Lower lobe of right lung (tissue), 2 donors: ENCODE measurements around the gene BCL7C. TPM values are rescaled to one million over a fixed set of nuclear protein-coding genes. Genes with fewer than 3 reads are reported as not detected.
A peak's percentile ranks its signal among the peaks of the same experiment; 100 is the strongest.

Experiments used
- ATAC-seq, 2 donors: fragments of 200-7000 bp; cut with Tn5 transposase; one replicate each; pipeline ENCODE4 v1.9.1; 2020 to 2022; ENCODE audit warnings: mild to moderate bottlenecking in 2 of 2, moderate library complexity in 2 of 2
- DNase-seq: peaks from one replicate; pipeline ENCODE4 v3.0.0-alpha.2; 2020
- H3K27ac ChIP-seq: fragments of 200-600 bp; one replicate; pipeline ENCODE4 v1.8.0; 2022
- H3K27me3 ChIP-seq: fragments of 200-600 bp; one replicate; pipeline ENCODE4 v1.8.0; 2022; ENCODE audit warnings: low read depth
- H3K36me3 ChIP-seq: fragments of 200-600 bp; one replicate; pipeline ENCODE4 v1.8.0; 2022; ENCODE audit warnings: mild to moderate bottlenecking
- H3K4me1 ChIP-seq: fragments of 200-600 bp; one replicate; pipeline ENCODE4 v1.8.0; 2022
- H3K4me3 ChIP-seq: fragments of 200-600 bp; one replicate; pipeline ENCODE4 v1.8.0; 2022; ENCODE audit warnings: mild to moderate bottlenecking
- H3K9me3 ChIP-seq: fragments of 200-600 bp; one replicate; pipeline ENCODE4 v1.8.0; 2022
- intact Hi-C: fragments of 100-400 bp; cut with DNase I; formaldehyde crosslinking; loops from one replicate; pipeline ENCODE4 v1.11.0; 2022
- total RNA-seq: library from RNA; stranded (reverse); fragmentation: NEBNext Ultra II Directional; extraction: Animal tissue kit (Norgen Biotek cat#: 25700); gene quantifications from one replicate; pipeline ENCODE4 v1.2.1, GENCODE V29; 2021
- TF ChIP-seq, protein P1 (sequence below): fragments of 200-600 bp; IDR thresholded peaks from one replicate; pipeline ENCODE4 v1.8.0; 2022; ENCODE audit warnings: antibody characterized with exemption, mild to moderate bottlenecking
- donor health status: DM: no; HTN: yes; CAD: no; lungs with severe emphysema.

BCL7C gene
- total RNA-seq, 1 donor from 2014 or later, result 23.3 TPM

DNA sequence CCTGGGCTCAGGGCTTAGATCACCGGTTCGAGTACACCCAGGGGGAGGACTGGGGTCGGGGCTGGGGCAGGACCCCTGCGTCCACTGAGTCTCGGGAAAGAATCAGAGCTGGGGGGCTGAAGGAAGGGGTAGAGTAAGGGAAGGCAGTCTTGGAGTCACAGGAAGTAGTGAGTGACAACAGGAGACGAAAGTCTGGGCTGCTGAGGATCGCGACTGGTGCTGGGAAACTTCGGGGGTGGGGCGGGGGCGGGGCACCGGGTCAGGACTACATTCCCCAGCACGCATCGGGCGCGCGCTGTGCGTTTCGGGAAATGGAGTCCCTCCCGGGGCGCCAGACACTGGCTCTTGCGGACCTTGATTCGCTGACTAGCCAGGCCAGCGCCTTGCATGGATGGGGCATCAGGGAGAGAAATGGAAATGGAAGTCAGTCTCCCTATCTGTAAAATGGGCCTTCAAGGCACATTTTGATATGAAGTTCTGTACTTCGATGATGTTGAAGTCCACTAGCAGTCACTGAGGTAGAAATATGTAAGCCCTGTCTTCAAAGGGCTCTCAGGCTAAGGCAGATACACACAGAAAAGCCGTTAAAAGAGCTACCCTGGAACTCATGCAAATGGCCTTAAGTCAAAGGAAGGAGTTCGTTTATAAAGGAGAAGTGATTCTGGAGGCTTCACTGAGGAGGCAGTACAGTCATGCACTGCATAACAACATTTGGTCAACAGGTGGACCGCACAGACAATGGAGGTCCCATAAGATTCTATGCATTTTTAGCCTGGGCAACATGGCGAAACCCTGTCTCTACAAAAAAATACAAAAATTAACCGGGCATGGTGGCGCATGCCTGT lies 3.2 kb upstream of the BCL7C start:
- peaks cover 54% of the 10 kb centered on the region for H3K4me1 ChIP-seq
- H3K36me3 ChIP-seq, result no peaks in the 10 kb centered on the region
- DNase-seq, result peak; percentile 95
- no peaks in the 10 kb centered on the region for H3K9me3 ChIP-seq
- no peaks in the 10 kb centered on the region for H3K27me3 ChIP-seq
- peak overlapping the region; percentile 95 for H3K27ac ChIP-seq
- TF ChIP-seq, protein P1, sequence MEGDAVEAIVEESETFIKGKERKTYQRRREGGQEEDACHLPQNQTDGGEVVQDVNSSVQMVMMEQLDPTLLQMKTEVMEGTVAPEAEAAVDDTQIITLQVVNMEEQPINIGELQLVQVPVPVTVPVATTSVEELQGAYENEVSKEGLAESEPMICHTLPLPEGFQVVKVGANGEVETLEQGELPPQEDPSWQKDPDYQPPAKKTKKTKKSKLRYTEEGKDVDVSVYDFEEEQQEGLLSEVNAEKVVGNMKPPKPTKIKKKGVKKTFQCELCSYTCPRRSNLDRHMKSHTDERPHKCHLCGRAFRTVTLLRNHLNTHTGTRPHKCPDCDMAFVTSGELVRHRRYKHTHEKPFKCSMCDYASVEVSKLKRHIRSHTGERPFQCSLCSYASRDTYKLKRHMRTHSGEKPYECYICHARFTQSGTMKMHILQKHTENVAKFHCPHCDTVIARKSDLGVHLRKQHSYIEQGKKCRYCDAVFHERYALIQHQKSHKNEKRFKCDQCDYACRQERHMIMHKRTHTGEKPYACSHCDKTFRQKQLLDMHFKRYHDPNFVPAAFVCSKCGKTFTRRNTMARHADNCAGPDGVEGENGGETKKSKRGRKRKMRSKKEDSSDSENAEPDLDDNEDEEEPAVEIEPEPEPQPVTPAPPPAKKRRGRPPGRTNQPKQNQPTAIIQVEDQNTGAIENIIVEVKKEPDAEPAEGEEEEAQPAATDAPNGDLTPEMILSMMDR, result no peak
- H3K4me3 ChIP-seq, result peak overlapping the region; percentile 65
- peak; percentile 80 to 81 for ATAC-seq
- intact Hi-C loops, result no loop called here

DNA sequence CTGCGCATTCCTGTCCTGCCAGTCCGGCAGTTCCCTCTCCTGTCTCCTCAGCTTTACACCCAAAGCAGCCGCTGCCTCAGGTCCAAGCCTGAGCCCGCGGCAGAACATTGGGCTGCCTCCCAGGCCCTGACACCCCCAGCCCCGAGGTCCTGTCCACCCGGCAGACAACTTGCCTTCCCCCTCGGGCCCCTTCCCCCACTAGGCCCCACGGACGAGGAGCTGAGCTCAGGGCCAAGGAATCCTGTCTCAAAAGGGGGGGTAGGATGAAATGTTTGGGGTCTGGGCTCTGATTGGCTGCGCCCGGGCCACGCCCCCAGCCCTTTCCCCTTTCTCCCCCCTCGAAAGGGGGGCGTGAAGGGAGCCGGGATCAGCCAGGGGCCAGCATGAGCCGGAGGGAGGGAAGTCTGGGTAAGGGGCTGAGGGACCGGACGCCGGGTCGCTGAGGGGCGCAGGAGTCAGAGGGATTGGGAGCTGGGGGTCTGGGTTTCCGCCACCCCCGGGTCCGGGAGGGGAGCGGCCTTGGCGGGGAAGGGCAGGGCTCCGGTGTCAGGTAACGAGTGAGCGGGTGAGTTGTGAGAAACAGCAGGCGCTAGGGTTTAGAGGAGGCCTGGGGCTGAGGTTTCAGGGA lies 2.5 kb upstream of the BCL7C start, which contains the start of gene CTF1:
TSS of gene CTF1 (plus strand) at position 354 of the 628 bp plus-strand sequence. CDS start at position 384, 30 bp downstream.
- DNase-seq, result peak; percentile 81
- Histone ChIP-seq H3K4me1 (peaks cover 49% of the 10 kb centered on the region), H3K9me3 (no peaks in the 10 kb centered on the region), H3K27ac (peak within 1 kb of the TSS; percentile 95), H3K36me3 (peaks cover 7% of the 10 kb centered on the region), H3K4me3 (peak within 1 kb of the TSS; percentile 65), H3K27me3 (no peaks in the 10 kb centered on the region)
- intact Hi-C loops, result no loop called here
- ATAC-seq, result peak; percentile 81 to 86
- TF ChIP-seq, protein P1, result no peak

DNA sequence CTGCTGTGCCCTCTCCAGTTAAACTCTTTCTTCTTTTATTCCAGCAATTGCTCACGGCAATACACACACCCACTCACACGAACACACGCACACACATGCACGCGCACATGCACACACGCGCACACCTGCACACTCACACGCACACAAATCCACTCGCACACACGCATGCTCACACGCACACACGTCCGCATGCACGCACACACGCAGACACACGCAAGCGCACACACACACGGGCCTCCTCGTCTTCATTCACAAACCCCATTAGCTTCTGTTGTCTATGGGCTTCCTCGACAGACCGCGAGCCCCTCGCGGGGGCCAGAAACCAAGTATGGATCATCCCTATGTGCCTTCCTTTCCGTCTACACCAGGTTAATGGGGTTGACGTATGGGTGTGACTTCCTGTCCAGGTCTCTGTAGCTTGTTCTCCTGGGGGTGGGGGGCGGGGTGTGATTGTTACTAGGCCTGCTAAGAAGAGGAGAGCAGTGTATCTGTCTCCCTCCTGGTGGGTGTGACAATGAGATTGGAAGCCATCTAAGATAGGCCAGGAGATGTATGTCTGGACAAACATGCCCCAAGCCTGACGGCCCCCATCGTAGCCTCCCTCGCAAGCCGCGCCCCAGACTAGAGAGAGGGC lies 1.9 kb upstream of the BCL7C start:
- H3K4me3 ChIP-seq, result peak overlapping the region; percentile 65
- intact Hi-C loops, result no loop called here

DNA sequence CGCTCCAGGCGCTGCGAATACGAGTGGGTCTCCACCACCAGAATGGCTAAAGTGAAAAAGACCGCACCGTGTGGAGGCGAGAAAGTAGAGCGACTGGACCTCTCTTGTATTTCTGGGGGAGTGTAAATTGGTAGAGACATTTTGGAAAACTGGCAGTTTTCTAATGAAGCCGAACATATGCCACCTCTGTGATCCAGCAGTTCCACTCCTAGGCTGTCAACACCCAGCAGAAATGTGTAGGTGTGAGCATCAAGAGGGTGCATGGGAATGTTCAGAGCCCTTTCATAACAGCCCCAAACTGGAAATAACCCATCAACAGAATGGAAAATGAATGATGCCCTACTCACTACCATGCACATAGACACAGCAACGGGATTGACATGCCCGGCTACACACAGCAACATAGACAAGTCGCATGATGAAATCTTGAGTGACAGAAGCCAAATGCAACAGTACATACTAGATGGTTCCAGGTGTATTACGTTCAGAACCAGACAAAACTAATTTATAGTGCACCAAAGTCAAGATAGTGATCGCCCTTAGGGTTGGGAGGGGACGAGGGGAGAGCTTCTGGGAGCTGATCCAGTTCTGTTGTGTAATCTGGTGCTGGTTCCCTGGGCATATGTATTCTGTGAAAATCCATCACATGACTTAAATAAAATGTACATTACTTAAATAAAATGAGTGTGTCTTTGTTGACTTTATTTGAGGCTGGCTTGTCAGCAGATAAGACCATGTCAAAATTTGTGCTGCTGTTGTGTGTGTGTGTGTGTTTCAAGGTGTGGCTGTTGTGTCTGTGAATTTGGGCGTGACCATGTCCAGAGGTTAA lies 877 bp upstream of the BCL7C start:
- peak overlapping the region; percentile 88 for H3K4me3 ChIP-seq
- H3K27ac ChIP-seq, result peak overlapping the region; percentile 95
- peaks cover 43% of the 10 kb centered on the region for H3K4me1 ChIP-seq
- DNase-seq (no peak), ATAC-seq (no peak)
- H3K9me3 ChIP-seq, result no peaks in the 10 kb centered on the region
- intact Hi-C loops, result no loop called here
- H3K36me3 ChIP-seq, result peaks cover 23% of the 10 kb centered on the region
- TF ChIP-seq, protein P1, result no peak
- H3K27me3 ChIP-seq, result no peaks in the 10 kb centered on the region

More for the DNA sequence above, 1.9 kb upstream of the BCL7C start:
- DNase-seq (no peak), ATAC-seq (peak in 1 of 2 donors; percentile 1)
- Histone ChIP-seq H3K36me3 (peaks cover 13% of the 10 kb centered on the region), H3K27ac (peak overlapping the region; percentile 95), H3K9me3 (no peaks in the 10 kb centered on the region), H3K27me3 (no peaks in the 10 kb centered on the region), H3K4me1 (peaks cover 43% of the 10 kb centered on the region)
- TF ChIP-seq, protein P1, result no peak

DNA sequence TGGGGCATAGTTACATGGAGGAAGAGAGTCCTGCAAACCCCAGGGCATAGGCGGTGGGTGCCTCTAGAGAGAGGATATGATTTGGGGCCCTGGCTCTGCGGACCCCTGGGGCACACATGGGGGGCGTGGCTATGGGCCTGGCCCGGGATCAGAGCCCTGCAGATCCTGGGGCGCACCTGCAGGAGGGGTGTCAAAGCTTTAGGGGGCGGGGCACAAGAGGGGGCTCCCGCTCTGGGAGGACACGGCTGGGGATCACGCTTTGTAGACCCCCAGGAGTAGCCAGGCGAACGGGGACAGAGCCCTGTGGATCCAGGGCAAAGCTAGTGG lies 497 bp downstream of the BCL7C start:
- Histone ChIP-seq H3K4me1 (peaks cover 43% of the 10 kb centered on the region), H3K27ac (peak overlapping the region; percentile 90), H3K9me3 (no peaks in the 10 kb centered on the region), H3K27me3 (no peaks in the 10 kb centered on the region), H3K4me3 (peak overlapping the region; percentile 88), H3K36me3 (peaks cover 34% of the 10 kb centered on the region)
- DNase-seq (no peak), ATAC-seq (no peak)
- TF ChIP-seq, protein P1, result no peak
- intact Hi-C loops, result no loop called here
